ENCODE results near the gene C1QTNF8. TPM values are rescaled to one million over a fixed set of nuclear protein-coding genes. Genes with fewer than 3 reads are reported as not detected.

C1QTNF8 gene
- total and polyA plus RNA-seq, 2 of the 13 experiments (the other 11 are each of a cell fraction or from before 2014, with no cell fraction given): 0.09 TPM; not detected in 1

- TF ChIP-seq TFE3 (CRISPR knock-in tag; IDR thresholded peaks at IDR 0.05) (peak; percentile 80), FOSL1 (CRISPR knock-in tag; IDR thresholded peaks at IDR 0.05; ENCODE audit: borderline replicate concordance) (no peak), MXD3 (CRISPR knock-in tag; IDR thresholded peaks at IDR 0.05) (peak; percentile 43; the same call in 1 of the 2 replicates), DBP (CRISPR knock-in tag; IDR thresholded peaks at IDR 0.05; ENCODE audit: not compliant biosample characterization) (no peak), THYN1 (CRISPR knock-in tag; IDR thresholded peaks at IDR 0.05; ENCODE audit: borderline replicate concordance, low read depth) (no peak), FUBP1 (CRISPR knock-in tag; IDR thresholded peaks at IDR 0.05; ENCODE audit: borderline replicate concordance) (no peak), PREB (CRISPR knock-in tag; IDR thresholded peaks at IDR 0.05) (no peak), NPAS2 (CRISPR knock-in tag; IDR thresholded peaks at IDR 0.05; ENCODE audit: borderline replicate concordance) (no peak), ZFP1 (CRISPR knock-in tag; IDR thresholded peaks at IDR 0.05) (no peak), ARID4A (CRISPR knock-in tag; IDR thresholded peaks at IDR 0.05; ENCODE audit: borderline replicate concordance) (no peak), KDM6A (CRISPR knock-in tag; IDR thresholded peaks at IDR 0.05; ENCODE audit: low read depth) (no peak)
- TF ChIP-seq, protein P1, sequence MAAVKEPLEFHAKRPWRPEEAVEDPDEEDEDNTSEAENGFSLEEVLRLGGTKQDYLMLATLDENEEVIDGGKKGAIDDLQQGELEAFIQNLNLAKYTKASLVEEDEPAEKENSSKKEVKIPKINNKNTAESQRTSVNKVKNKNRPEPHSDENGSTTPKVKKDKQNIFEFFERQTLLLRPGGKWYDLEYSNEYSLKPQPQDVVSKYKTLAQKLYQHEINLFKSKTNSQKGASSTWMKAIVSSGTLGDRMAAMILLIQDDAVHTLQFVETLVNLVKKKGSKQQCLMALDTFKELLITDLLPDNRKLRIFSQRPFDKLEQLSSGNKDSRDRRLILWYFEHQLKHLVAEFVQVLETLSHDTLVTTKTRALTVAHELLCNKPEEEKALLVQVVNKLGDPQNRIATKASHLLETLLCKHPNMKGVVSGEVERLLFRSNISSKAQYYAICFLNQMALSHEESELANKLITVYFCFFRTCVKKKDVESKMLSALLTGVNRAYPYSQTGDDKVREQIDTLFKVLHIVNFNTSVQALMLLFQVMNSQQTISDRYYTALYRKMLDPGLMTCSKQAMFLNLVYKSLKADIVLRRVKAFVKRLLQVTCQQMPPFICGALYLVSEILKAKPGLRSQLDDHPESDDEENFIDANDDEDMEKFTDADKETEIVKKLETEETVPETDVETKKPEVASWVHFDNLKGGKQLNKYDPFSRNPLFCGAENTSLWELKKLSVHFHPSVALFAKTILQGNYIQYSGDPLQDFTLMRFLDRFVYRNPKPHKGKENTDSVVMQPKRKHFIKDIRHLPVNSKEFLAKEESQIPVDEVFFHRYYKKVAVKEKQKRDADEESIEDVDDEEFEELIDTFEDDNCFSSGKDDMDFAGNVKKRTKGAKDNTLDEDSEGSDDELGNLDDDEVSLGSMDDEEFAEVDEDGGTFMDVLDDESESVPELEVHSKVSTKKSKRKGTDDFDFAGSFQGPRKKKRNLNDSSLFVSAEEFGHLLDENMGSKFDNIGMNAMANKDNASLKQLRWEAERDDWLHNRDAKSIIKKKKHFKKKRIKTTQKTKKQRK (IDR thresholded peaks at IDR 0.05; ENCODE audit: low read length): no peak
These were observed 41.6 kb upstream of the C1QTNF8 start (continued) for GRCh38 chr16:1137604-1138003.
